RWPE2 (cell line): ENCODE data around the gene UBE2G2.

ENCODE experiments used
- ATAC-seq: fragments of 200-7000 bp; cut with Tn5 transposase; 3 replicates; pipeline ENCODE4 v1.9.1; 2021; ENCODE audit warnings: low read depth
- DNase-seq: peaks from one replicate; pipeline ENCODE4 v3.0.0-alpha.2; 2020; ENCODE audit warnings: low spot score
- H3K27ac ChIP-seq: fragments of 450-650 bp; 2 replicates; pipeline ENCODE4 v1.5.1; 2017; ENCODE audit warnings: mild to moderate bottlenecking; ENCODE audit not compliant: poor library complexity, severe bottlenecking
- H3K27me3 ChIP-seq: fragments of 250-450 bp; sonication (Bioruptor Pico); 2 replicates; pipeline ENCODE4 v1.5.1; 2021; ENCODE audit warnings: mild to moderate bottlenecking, moderate library complexity; ENCODE audit not compliant: insufficient read depth, poor library complexity, severe bottlenecking
- H3K36me3 ChIP-seq: fragments of 250-450 bp; sonication (Bioruptor Pico); 2 replicates; pipeline ENCODE4 v1.5.1; 2020; ENCODE audit warnings: low read depth, mild to moderate bottlenecking, moderate library complexity
- H3K4me1 ChIP-seq: fragments of 250-450 bp; sonication (Bioruptor Pico); 2 replicates; pipeline ENCODE4 v1.5.1; 2021; ENCODE audit warnings: mild to moderate bottlenecking, moderate library complexity; ENCODE audit not compliant: insufficient read depth, poor library complexity, severe bottlenecking
- H3K4me3 ChIP-seq: fragments of 250-450 bp; sonication (Bioruptor Pico); 2 replicates; pipeline ENCODE4 v1.5.1; 2021; ENCODE audit warnings: mild to moderate bottlenecking, moderate library complexity; ENCODE audit not compliant: severe bottlenecking
- H3K9me3 ChIP-seq: fragments of 250-450 bp; sonication (Bioruptor Pico); 2 replicates; pipeline ENCODE4 v1.5.1; 2021; ENCODE audit warnings: mild to moderate bottlenecking, moderate library complexity; ENCODE audit not compliant: severe bottlenecking
- TF ChIP-seq, protein P1 (sequence below): fragments of 450-650 bp; IDR thresholded peaks from one replicate; pipeline ENCODE4 v1.5.1; 2017; ENCODE audit warnings: mild to moderate bottlenecking, moderate library complexity; ENCODE audit not compliant: poor library complexity, severe bottlenecking

UBE2G2 gene

DNA sequence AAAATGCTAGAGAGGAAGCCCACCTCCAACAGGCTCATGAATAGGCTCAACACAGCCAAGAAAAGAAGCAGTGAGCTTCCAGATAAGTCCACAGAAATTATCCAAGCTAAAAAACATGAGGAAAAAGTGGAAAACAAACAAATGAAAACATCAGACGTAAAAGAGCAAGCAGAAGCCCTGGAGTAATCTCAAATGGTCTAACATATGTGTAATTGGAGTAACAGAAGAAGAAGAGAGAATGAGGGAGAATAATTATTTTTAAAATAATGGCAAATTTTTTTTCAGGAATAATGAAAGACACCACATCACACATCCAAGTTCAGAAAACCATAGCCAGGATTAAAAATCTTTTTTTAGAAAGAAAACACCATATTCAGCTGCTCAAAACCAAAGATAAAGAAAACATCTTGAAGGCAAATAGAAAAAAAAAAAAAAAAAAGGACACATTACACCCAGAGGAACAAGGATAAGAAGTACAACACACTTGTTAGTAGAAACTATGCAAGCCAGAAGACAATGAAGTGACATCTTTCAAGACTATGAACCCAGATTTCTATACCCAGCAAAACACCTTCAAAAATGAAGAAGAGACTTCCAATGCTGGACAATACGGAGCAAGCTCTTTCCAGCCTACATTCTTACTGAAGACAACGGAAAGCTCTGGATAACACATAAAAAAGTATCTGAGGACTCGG lies 26.9 kb upstream of the UBE2G2 start:
- Histone ChIP-seq H3K27ac (no peak overlapping the region), H3K36me3 (no peaks in the 10 kb centered on the region), H3K4me3 (no peak overlapping the region), H3K27me3 (no peaks in the 10 kb centered on the region), H3K4me1 (no peaks in the 10 kb centered on the region), H3K9me3 (peaks cover 4% of the 10 kb centered on the region)
- TF ChIP-seq, protein P1, sequence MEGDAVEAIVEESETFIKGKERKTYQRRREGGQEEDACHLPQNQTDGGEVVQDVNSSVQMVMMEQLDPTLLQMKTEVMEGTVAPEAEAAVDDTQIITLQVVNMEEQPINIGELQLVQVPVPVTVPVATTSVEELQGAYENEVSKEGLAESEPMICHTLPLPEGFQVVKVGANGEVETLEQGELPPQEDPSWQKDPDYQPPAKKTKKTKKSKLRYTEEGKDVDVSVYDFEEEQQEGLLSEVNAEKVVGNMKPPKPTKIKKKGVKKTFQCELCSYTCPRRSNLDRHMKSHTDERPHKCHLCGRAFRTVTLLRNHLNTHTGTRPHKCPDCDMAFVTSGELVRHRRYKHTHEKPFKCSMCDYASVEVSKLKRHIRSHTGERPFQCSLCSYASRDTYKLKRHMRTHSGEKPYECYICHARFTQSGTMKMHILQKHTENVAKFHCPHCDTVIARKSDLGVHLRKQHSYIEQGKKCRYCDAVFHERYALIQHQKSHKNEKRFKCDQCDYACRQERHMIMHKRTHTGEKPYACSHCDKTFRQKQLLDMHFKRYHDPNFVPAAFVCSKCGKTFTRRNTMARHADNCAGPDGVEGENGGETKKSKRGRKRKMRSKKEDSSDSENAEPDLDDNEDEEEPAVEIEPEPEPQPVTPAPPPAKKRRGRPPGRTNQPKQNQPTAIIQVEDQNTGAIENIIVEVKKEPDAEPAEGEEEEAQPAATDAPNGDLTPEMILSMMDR = no peak
- no peak for DNase-seq
- ATAC-seq = no peak

DNA sequence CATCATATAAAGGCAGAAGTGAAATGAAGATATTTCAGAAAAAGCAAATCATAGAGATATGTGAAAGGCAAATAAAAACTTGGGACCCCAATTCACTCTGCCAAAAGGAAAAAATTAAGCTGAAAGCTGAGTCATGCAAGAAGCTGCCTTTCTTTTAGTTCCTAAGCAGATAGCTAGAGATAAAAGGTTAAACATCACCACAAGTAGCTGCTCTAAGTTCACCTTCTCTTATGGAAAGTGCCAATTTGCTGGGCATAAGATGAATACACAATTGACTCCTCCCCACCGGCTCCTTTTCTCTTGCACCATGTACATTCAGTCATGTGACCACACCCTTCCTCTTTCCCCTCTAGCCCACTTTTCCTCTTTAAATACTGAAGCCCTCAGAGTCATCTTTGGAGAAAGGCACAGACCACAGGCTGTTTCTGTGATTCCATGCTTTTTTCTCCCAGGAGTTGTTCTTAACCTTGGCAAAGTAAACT lies 21.6 kb upstream of the UBE2G2 start:
- no peaks in the 10 kb centered on the region for H3K27me3 ChIP-seq
- ATAC-seq (no peak), DNase-seq (no peak)
- peaks cover 16% of the 10 kb centered on the region for H3K9me3 ChIP-seq
- H3K27ac ChIP-seq = no peak overlapping the region
- TF ChIP-seq, protein P1 = no peak
- no peaks in the 10 kb centered on the region for H3K4me1 ChIP-seq
- no peak overlapping the region for H3K4me3 ChIP-seq
- no peaks in the 10 kb centered on the region for H3K36me3 ChIP-seq

DNA sequence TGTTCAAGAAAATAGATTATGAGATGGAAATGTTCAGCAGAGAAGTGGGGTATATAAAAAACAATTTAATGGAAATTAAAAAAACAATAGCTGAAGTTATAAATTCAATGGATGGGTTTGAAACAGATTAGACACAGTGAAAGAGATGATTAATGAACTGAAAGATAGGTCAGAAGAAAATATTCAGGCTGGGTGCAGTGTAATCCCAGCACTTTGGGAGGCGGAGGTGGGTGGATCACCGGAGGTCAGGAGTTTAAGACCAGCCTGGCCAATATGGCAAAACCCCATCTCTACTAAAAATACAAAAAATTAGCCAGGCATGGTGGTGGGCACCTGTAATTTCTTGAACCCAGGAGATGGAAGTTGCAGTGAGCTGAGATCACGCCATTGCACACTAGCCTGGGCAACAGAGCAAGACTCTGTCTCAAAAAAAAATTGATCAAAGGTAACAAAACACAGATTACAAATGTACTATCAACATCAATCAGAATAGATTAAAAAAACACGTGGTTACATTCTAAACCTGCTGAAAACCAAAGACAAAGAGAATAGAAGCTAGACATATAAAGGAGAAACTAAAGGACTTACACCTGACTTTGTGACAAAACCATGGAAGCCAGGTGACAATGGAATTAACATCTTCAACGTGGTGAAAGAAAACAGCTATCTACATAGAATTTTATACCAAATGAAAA lies 21.0 kb upstream of the UBE2G2 start:
- TF ChIP-seq, protein P1 = no peak
- no peak overlapping the region for H3K27ac ChIP-seq
- no peaks in the 10 kb centered on the region for H3K4me1 ChIP-seq
- H3K4me3 ChIP-seq = no peak overlapping the region
- DNase-seq (no peak), ATAC-seq (no peak)
- H3K36me3 ChIP-seq = no peaks in the 10 kb centered on the region
- peaks cover 16% of the 10 kb centered on the region for H3K9me3 ChIP-seq
- H3K27me3 ChIP-seq = no peaks in the 10 kb centered on the region

DNA sequence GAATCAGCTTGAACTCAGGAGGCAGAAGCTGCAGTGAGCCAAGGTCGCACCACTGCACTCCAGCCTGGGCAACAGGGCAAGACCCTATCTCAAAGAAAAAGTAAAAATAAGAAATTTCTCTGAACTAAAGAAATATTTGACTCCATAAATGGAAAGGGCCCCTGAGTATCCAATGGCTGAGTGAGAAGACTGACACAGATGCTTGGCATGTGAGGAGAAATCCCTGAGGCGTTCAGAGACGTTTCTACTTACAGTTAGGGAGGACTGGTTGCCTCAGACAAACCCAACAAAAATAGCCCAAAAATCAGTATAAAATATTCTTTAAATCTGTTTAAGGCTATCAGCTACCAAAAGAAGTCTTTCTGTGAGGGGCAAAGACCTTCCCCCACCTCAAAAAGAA lies 19.2 kb upstream of the UBE2G2 start:
- no peaks in the 10 kb centered on the region for H3K4me1 ChIP-seq
- H3K27ac ChIP-seq = no peak overlapping the region
- peaks cover 16% of the 10 kb centered on the region for H3K9me3 ChIP-seq
- no peak overlapping the region for H3K4me3 ChIP-seq
- TF ChIP-seq, protein P1 = no peak
- ATAC-seq (no peak; the same call in 2 of the 3 replicates), DNase-seq (no peak)
- no peaks in the 10 kb centered on the region for H3K27me3 ChIP-seq
- H3K36me3 ChIP-seq = no peaks in the 10 kb centered on the region
